ENCODE data around the gene SLC25A21.
"Not testable (repeated sequence)": the region's sequence is repeated elsewhere in the genome, so short reads cannot be mapped to it uniquely, and the experiment has no call there.

SLC25A21 gene

GRCh38 chr14:37186865-37187264, 14.5 kb upstream of the SLC25A21 start:
- DNase-seq (ENCODE audit: low read depth) = no peak

GRCh38 chr14:37185670-37186069, 13.3 kb upstream of the SLC25A21 start:
- no peak for DNase-seq (ENCODE audit: low read depth)

DNA sequence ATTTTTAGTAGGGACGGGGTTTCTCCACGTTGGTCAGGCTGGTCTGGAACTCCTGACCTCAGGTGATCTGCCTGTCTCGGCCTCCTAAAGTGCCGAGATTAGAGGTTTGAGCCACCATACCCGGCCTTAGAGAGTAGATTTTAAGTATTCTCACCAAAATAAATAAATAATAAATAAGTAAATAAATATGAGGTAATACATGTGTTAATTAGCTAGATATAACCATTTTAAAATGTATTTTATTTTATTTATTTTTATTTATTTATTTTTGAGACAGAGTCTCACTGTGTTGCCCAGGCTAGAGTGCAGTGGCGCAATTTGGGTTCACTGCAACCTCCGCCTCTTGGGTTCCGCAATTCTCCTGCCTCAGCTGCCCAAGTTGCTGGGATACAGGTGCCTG, 12.1 kb upstream of the SLC25A21 start:
- not testable (repeated sequence) for DNase-seq (ENCODE audit: low read depth)

DNA sequence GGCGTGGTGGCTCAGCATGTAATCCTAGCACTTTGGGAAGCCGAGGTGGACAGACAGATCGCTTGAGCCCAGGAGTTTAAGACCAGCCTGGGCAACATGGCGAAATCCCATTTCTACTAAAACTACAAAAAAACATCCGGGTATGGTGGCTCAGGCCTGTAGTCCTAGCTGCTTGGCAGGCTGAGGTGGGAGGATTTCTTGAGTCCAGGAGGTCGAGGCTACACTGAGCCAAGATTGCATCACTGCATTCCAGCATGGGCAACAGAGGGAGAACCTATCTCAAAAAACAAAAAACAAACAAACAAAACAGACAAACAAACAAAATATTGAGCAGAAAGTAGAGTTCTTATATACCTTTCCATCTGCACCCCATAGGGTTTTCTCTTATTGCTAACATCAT, 9.0 kb upstream of the SLC25A21 start:
- no peak for DNase-seq (ENCODE audit: low read depth)

GRCh38 chr14:37180886-37181285, 8.5 kb upstream of the SLC25A21 start:
- DNase-seq (ENCODE audit: low read depth) = not testable (repeated sequence)

GRCh38 chr14:37179896-37180502, 7.6 kb upstream of the SLC25A21 start:
- no peak for DNase-seq (ENCODE audit: low read depth)

DNA sequence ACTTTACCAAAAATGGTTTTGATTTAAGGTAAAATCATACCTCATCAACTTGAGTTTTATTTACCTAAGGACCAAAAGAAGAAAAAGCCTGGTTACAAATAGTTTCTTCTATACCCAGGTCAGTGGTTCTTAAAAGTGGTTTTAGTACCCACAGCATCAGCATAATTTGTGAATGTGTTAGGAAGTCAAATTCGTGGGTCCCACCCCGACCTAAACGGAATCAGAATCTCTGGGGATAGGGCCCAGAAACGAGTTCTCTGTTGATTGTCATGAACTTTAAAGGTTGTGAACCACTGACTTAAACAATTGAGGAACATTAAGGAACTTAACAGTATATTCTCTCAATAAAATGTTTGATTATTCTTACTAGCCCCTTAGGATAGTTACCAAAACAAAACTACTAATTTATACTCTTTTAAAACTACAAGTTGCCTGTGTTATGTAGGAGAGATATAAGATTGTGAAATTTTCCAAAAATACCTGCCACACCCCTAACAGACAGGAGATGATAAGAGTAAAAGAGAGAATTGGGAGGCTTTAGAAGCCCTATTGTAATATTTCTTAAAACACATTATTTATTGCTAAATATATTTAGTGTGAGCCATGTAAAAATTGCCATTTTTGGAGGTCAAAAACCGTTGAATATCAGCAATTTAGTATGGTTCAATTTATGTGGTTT, 669 bp upstream of the SLC25A21 start:
- DNase-seq (ENCODE audit: low read depth) = no peak

DNA sequence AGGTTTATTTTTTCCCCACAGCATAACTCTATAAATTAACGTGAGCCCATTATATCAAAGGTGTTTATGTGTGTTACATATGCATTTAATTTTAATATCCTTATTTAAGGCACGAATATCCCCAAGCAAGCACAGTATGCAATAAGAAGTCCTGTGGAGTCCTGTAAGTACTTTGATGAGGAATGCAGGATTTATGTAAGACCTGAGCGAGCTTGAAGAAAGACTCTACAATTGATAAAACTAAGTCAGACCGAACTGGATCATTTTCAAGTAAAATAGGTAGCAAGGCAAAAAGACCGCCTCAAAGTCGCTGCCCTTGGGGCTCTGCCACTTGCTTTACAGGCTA, 755 bp downstream of the SLC25A21 start:
- DNase-seq (ENCODE audit: low read depth) = no peak

GRCh38 chr14:37170993-37171392, 1.4 kb downstream of the SLC25A21 start:
- DNase-seq (ENCODE audit: low read depth) = no peak

DNA sequence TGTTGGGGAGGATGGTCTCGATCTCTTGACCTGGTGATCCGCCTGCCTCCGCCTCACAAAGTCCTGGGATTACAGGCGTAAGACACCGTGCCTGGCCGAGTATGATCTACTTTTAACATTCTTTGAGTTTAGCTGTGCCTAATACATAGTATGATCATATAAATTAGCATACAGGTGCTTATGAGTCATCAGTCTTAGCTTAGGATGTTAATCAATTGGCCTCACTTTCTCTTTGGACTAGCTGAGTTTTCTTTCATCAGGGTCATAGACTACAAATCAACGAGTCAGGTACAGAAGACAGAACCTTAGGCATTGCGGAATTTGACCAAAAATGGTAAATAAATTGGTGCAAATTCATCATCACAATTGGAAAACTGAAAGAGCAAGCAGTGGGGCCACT, 2.2 kb downstream of the SLC25A21 start:
- no peak for DNase-seq (ENCODE audit: low read depth)

- DNase-seq (ENCODE audit: low read depth) = no peak
Measured at GRCh38 chr14:37168721-37169120, 3.7 kb downstream of the SLC25A21 start.

GRCh38 chr14:37167151-37168047, 5.0 kb downstream of the SLC25A21 start:
- DNase-seq (ENCODE audit: low read depth) = no peak

- no peak for DNase-seq (ENCODE audit: low read depth)
Measured at GRCh38 chr14:37165794-37166193, 6.6 kb downstream of the SLC25A21 start.

- not testable (repeated sequence) for DNase-seq (ENCODE audit: low read depth)
Measured at GRCh38 chr14:37162307-37162706, 10.1 kb downstream of the SLC25A21 start.

GRCh38 chr14:37157987-37158386, 14.4 kb downstream of the SLC25A21 start:
- DNase-seq (ENCODE audit: low read depth) = no peak

DNA sequence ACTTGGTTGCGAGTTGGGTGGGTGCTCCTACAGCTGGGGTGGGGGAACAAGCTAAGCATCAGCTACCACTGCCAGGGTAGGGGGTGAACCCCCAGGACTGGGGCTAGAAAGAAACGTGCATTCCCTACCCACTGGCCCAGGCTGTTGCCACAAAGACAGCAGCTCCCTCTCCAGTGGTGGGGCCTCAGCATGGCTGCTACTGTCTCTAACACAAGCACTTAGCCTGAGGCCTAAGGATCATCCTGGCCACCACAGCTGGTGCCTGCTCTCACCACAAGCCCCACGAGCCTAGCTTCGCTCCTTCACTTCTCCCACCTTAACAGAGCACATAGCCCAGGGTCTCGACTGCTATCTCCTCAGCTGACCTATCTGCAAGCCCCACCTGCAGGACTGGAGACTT, 18.9 kb downstream of the SLC25A21 start:
- no peak for DNase-seq (ENCODE audit: low read depth)

GRCh38 chr14:37153005-37153404, 19.4 kb downstream of the SLC25A21 start:
- no peak for DNase-seq (ENCODE audit: low read depth)

DNA sequence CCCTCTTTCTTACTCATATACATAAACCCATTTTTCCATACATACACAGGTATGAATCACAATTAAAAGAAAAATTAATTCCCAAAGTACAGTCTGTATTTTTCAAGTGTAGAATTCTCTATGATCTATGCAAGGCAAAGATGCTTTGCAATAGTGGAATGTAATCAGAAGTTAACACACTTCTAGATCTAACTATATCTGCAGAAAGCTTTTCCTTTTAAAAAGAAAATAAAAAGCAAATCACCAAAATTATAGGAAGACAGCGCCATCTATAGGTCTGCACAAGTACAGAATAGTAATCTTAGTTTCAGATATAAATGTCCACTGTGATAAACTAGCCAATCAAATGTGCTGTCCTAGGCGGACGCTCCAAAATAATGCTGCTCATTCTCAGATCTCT, 22.0 kb downstream of the SLC25A21 start:
- DNase-seq (ENCODE audit: low read depth) = no peak

- DNase-seq (ENCODE audit: low read depth) = no peak
Measured at GRCh38 chr14:37147310-37147880, 25.0 kb downstream of the SLC25A21 start.

DNA sequence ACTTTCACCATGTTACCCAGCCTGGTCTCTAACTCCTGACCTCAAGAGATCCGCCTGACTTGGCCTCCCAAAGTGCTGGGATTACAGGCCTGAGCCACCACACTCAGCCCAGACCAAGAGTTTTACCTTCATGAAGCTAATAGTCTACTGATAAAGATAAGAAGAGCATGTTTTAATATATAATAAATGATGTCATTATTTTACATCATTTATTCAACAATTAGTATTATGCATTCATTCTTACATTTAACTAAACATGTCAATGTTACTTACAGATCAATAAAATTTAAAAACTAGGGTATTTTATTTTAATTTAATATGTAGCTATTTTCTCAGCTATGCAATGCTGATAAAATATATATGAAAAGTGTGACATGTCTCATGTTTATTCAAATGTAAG, 26.0 kb downstream of the SLC25A21 start:
- not testable (repeated sequence) for DNase-seq (ENCODE audit: low read depth)

DNA sequence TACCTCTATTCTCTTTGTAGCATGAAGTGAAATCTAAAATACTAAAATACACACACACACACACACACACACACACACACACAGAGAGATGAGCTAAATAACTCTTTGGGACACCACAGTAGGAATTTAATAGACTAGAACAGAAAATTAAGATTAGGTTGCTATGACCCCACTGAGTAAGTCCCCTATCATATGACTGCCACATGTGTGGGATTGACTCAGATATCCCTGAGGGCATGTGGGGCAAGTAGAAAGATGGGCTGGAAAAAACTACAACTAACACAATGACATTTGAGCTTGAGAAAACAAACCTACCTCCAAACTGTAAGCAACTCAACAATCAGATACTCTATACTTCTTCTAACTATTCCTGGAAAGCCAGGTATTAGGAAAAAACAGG, 27.0 kb downstream of the SLC25A21 start:
- DNase-seq (ENCODE audit: low read depth) = no peak

DNA sequence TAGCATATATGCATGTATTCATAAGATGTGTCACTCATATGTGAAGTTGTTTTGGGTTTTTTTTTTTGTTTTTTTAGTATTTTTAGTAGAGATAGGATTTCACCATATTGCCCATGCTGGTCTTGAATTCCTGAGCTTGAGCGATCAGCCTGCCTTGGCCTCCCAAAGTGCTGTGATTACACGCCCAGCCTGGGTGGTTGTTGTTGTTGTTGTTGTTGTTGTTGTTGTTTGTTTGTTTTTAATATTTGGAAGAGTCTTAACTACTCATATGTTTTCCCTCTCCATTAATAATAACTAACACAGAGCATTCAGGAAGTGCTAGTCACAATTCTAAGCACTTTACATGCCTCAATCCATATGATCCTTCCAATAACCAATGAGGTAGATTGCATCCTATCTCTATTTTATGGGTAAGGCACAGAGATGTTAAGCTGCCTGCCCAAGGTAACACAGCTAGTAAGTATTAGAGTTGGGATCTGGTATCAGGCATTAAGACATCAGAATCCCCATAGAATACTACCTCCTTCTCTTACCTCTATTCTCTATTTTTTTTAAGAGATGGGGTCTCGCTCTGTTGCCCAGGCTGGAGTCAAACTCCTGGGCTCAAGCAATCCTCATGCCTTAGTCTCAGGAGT, 27.6 kb downstream of the SLC25A21 start:
- DNase-seq (ENCODE audit: low read depth) = no peak
